Urinary bladder (tissue), 4 donors: Measurements from ENCODE around the gene SMAP2. TPM values are rescaled to one million over a fixed set of nuclear protein-coding genes. Genes with fewer than 3 reads are reported as not detected.
"Not testable (repeated sequence)": the region's sequence is repeated elsewhere in the genome, so short reads cannot be mapped to it uniquely, and the experiment has no call there.

Experiments
- DNase-seq: peaks from one replicate; pipeline ENCODE4 v3.0.0-alpha.2; 2015; ENCODE audit errors: extremely low spot score
- H3K27ac ChIP-seq: one replicate; pipeline ENCODE4 v1.5.1; 2013; ENCODE audit warnings: low read depth, mild to moderate bottlenecking, moderate library complexity
- H3K36me3 ChIP-seq: one replicate; pipeline ENCODE4 v1.6.1; 2013; ENCODE audit warnings: mild to moderate bottlenecking, moderate library complexity; ENCODE audit not compliant: insufficient read depth
- H3K4me1 ChIP-seq: one replicate; pipeline ENCODE4 v1.6.1; 2013; ENCODE audit warnings: mild to moderate bottlenecking, moderate library complexity; ENCODE audit not compliant: insufficient read depth
- H3K4me3 ChIP-seq: one replicate; pipeline ENCODE4 v1.5.1; 2013; ENCODE audit warnings: low read depth, low read length
- WGBS: extraction: QIAGEN DNeasy Blood & Tissue Kit; methylation state at CpG from one replicate; pipeline ENCODE4 v1.1.7; 2013; 5-methylcytosine and 5-hydroxymethylcytosine counted together
- polyA plus RNA-seq: library from polyadenylated mRNA; stranded (reverse); fragments of 200-250 nt; gene quantifications from one replicate; pipeline ENCODE4 v1.2.3, GENCODE V29; 2013
- total RNA-seq: library from RNA; depleted of rRNA; stranded (reverse); fragments of >200 nt; gene quantifications from one replicate; pipeline ENCODE4 v1.2.3, GENCODE V29; 2014
- donor health status: healthy with polysubstance abuse.
- donor health status: healthy.

Gene SMAP2
- total RNA-seq, result 17.0 TPM
- polyA plus RNA-seq, result 47.3 TPM

DNA sequence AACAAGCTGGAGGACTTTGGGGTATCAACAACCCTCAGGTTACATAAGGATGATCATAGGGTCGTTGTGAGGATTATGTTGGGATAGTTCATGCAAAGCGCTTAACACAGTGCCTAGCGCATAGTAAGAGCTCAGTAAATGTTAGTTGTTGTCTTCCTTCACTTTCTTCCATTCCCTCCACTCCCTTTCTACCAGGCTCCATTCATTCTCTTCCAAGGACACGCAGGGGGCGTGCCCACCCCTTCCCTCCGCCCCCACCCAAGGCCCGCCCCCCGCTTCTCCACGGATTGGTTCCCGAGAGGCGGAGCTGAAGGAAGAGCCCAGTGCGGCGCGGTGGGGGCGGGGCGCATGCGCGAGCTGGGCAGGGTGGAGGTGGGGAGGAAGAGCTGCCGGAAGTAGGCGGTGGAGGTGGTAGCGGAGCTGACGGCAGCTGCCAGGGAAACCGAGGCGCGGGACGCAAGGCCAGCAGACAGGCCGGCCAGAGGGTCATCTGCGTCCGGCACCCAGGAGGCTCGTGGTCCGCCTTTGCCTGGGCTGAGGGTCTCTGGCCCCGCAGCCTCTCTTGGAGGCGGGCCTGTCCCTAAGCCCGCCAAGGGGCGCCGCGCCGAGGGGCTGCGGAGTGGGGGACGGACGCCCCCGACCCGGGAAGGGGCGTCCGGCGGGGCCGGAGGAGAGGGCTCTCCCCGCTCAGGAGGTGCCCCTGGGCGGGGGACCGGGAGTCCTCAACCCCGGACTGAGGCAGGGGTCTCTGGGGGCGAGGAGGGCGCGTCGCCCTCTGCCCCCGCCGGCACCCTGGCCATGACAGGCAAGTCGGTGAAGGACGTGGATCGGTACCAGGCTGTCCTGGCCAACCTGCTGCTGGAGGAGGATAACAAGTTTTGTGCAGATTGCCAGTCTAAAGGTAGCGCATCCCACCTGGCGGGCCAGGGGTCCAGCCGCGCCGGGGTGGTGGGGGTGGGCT lies at the start of gene SMAP2:
SMAP2 (plus strand) TSS at position 405 of the 961 bp plus-strand sequence; CDS start at position 799, 394 bp downstream.
- peak within 1 kb of the TSS; percentile 99 for H3K4me3 ChIP-seq
- peaks cover 3% of the 10 kb centered on the region for H3K36me3 ChIP-seq
- H3K27ac ChIP-seq, result peak within 1 kb of the TSS; percentile 88
- no peaks in the 10 kb centered on the region for H3K4me1 ChIP-seq
- under 1% methylated on average over 65 of the region's 65 CpGs for WGBS
- peak; percentile 89 for DNase-seq

DNA sequence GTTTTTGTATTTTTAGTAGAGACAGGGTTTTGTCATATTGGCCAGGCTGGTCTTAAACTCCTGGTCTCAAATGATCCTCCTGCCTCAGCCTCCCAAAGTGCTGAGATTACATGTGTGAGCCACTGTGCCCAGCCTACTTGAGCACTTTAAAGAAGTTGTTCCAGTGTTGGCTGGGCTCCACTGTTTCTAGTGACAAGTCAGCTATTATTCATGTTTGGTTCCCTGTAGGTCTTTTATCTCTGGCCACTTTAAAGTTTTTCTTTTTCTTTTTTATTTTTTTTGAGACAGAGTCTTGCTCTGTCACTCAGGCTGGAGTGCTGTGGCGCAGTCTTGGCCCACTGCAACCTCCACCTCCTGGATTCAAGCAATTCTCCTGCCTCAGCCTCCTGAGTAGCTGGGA lies 42.1 kb upstream of the SMAP2 start:
- not testable (repeated sequence) for H3K36me3 ChIP-seq, H3K27ac ChIP-seq, H3K4me1 ChIP-seq, DNase-seq, H3K4me3 ChIP-seq
- WGBS, result 54% methylated on average over 1 of the region's 1 CpG

DNA sequence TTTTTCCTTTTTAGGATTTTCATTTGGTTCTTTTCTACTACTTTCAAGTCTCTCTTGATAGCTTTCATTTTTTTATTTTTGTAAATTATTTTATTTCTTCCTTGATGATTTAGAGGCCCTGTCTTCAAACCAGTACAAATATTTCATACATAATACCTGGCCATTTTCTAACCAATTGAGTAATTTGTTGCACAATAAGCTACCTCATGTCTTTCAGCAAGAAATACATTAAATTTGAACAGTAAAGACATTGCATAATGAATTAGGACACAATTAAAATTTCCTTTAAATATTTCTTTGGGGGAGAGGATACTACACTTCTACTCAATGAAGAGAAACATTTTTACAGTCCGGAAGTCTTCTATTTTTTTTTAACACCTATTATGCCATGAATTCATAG lies 40.8 kb upstream of the SMAP2 start:
- no peak for DNase-seq
- Histone ChIP-seq H3K4me1 (no peaks in the 10 kb centered on the region), H3K4me3 (no peak overlapping the region), H3K36me3 (no peaks in the 10 kb centered on the region), H3K27ac (no peak overlapping the region)
- 96% methylated on average over 1 of the region's 1 CpG for WGBS

DNA sequence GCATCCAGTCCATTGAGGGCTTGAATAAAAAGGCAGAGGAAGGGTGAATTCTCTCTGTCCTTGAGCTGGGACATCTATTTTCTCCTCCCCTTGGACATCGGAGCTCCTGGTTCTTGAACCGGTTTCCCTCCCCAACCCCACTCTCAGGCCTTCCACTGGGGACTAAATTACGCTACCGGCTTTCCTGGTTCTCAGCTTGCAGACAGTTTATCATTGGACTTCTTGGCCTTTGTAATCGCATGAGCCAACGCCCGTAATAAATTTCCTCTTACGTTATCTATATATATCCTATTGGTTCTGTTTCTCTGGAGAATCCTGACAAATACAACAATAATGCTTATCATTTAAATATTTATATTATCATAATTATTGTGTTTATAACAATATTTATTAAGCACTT lies 36.1 kb upstream of the SMAP2 start:
- no peak for DNase-seq
- 74% methylated on average over 8 of the region's 8 CpGs for WGBS
- Histone ChIP-seq H3K4me3 (no peak overlapping the region), H3K4me1 (no peaks in the 10 kb centered on the region), H3K27ac (no peak overlapping the region), H3K36me3 (no peaks in the 10 kb centered on the region)

DNA sequence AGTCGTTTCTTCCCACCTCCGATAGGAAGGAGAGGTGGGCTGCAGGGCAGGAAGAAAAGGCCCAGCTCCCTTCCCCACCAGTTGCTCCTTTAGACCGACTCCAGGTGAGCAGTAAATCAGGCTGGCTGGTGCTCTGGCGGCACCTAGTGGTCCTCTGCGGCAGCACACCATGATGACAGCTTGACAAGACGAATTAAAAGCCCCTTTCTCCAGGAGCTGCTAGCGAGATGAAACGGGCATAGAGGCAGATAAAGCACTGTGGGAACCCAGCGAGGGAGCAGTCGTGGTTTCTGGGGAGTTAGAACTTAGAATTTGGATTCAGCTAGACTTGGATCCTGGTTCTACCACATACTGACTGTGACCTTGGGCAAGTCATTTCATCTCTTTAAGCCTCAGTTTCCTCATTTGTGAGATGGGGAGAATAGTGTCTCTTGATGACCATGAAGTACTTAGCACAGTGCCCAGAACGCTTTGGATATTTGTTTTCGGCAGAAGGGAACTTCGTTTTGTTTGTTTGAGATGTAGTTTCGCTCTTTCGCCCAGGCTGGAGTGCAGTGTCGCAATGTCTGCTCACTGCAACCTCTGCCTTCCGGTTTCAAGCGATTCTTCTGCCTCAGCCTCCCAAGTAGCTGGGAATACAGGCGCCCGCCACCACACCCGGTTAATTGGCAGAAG lies 34.6 kb upstream of the SMAP2 start:
- WGBS, result 36% methylated on average over 21 of the region's 21 CpGs
- Histone ChIP-seq H3K27ac (no peak overlapping the region), H3K4me3 (no peak overlapping the region), H3K36me3 (no peaks in the 10 kb centered on the region), H3K4me1 (no peaks in the 10 kb centered on the region)
- peak; percentile 46 for DNase-seq

DNA sequence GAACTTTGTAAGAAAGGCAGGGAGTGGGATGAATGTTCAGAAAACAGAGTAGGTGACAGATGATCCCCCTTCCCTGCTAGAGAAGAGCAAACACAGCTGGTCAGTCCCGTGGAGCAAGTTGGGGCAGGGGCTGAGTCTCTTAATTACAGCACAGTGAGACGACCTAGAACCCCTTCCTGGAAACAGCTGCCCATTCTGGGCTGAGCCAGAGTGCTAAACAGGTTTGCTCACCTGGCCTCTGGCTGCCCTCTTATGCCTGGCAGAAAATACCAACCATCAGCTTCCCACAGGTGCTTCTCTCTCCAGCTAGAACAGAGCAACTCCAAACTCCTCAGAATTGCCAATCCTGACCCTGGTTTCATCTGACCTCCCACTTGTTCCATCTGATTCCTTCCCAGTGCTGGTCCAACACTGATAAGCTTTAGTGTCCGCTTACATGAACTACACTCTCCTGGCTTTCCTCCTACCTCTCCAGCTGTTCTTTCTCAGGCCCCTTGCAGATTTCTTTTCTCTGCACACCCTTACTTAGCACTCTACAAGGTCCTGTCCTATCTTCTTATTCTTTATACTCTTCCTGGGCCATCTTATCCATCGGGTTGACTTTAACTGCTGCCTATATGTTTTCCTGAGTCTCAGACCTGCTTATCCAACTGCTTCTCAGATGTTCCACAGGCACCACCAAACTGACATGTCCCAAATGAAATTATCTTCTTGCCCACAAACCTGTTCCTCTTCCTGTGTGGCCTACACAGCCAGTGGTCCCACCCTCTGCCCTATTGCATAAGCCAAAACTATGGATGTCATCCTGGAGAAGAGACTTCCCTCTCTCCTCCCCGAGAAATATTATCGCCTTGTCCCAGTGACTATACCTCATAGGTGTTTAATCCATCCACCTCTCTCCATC lies 33.9 kb upstream of the SMAP2 start:
- Histone ChIP-seq H3K36me3 (no peaks in the 10 kb centered on the region), H3K27ac (no peak overlapping the region), H3K4me1 (no peaks in the 10 kb centered on the region), H3K4me3 (no peak overlapping the region)
- WGBS, result 52% methylated on average over 6 of the region's 6 CpGs
- DNase-seq, result no peak

DNA sequence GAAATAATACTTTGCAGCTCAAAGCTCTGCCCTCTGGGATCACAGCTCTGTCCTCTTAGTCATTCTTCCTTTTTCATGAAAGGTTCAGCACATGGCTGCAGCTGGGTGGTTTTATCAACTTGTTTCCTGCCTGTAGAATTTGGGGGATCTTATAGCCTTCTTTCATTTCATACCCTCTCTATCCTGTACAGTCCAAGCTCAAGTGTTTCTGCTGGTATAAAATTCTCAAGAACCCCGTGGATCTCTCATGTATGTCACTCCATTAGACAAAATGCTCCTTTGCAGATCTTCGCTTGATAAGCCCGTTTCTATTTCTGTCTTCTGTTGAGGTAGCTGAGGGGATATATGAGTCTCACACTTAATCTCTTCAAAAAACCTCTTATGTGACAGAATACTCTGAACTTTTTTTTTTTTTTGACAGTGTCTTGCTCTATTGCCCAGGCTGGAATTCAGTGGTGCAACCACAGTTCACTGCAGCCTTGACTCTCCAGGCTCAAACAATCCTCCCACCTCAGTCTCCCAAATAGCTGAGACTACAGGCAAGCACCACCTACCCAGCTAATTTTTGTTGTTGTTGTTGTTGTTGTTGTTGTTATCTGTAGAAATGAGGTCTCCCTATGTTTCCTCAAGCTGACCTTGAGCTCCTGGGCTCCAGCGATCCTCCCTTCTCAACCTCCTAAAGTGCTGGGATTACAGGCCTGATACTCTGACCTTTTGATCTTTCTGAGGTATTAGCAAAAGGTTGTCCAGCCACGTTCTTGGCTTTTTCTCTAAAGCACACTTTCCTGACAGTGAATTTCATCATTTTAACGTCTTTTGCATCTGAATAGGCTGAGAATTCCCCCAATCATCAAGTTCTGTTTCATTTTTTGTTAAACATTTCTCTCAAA lies 31.8 kb upstream of the SMAP2 start:
- H3K4me1 ChIP-seq, result no peaks in the 10 kb centered on the region
- 66% methylated on average over 6 of the region's 6 CpGs for WGBS
- no peak overlapping the region for H3K27ac ChIP-seq
- no peak for DNase-seq
- no peaks in the 10 kb centered on the region for H3K36me3 ChIP-seq
- no peak overlapping the region for H3K4me3 ChIP-seq

DNA sequence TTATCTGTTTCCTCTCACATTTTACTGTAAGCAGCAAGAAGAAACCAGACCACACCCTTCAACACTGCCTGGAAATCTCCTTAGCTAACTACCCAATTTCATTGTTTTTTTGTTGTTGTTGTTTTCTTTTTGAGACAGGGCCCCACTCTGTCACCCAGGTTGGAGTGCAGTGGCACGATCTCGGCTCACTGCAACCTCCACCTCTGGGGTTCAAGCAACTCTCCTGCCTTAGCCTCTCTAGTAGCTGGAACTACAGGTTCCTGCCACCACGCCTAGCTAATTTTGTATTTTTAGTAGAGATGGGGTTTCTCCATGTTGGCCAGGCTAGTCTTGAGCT lies 31.2 kb upstream of the SMAP2 start:
- not testable (repeated sequence) for H3K4me1 ChIP-seq, H3K4me3 ChIP-seq, H3K36me3 ChIP-seq, H3K27ac ChIP-seq, DNase-seq
- WGBS, result 91% methylated on average over 3 of the region's 3 CpGs

DNA sequence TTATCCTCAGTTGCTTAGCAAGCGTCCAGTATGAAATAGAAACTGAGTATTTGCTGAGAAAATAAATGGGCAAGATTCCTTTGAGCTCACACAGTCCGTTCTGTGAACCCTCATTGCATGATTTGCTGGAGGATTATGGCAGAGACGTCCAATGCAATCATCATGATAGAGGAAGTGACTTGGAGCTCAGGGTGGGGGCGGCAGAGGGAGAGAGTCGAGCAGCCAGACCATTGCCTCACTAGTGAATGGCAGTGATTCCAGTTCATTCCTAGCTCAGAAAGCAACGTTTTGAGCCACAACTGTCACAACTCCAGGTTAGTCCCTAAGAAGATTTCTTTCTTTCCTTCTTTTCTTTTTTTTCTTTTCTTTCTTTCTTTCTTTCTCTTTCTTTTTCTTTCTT lies 28.9 kb upstream of the SMAP2 start:
- Histone ChIP-seq H3K4me1 (no peaks in the 10 kb centered on the region), H3K27ac (no peak overlapping the region), H3K4me3 (no peak overlapping the region), H3K36me3 (no peaks in the 10 kb centered on the region)
- DNase-seq, result no peak
- WGBS, result 14% methylated on average over 6 of the region's 6 CpGs

DNA sequence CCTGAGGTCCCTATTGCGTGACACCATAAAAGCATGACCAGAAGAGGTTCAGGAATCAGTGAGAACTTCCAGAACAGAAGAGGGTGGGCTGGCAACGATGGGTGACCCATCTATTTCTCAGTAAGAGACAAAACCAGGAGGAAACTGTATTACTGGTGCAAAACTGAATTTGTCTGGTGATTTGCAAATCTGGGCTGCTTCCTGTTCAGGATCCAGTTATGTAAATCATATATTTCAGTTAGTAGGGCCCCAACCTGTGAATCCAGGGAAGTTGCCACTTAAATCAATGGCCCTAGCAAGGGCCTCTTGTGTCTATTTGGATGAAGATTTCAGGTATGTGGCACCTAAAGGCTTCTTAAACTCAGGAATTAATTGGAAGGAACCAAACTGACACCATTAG lies 23.1 kb upstream of the SMAP2 start:
- Histone ChIP-seq H3K4me3 (no peak overlapping the region), H3K4me1 (no peaks in the 10 kb centered on the region), H3K27ac (no peak overlapping the region), H3K36me3 (no peaks in the 10 kb centered on the region)
- WGBS, result 88% methylated on average over 2 of the region's 2 CpGs
- no peak for DNase-seq

DNA sequence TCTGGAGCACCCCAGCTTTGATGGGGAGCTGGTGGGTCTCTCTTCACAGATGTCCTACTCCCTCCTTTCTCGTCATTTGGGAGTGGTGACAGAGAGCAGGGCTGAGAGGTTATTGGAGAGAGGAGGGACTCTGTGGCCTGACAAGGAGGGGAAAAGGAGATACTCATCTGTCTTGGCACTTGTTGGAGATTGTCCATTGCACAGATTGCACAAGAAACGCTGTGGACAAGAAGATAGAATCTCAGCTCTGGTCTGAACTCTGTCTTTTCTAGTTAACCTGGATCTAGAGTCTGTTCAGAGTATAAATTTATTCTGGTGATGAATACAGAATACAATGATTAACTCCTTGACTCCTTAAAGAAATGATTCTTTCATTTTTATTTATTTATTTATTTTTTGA lies 22.4 kb upstream of the SMAP2 start:
- H3K4me1 ChIP-seq, result no peaks in the 10 kb centered on the region
- no peak for DNase-seq
- WGBS, result 76% methylated on average over 2 of the region's 2 CpGs

DNA sequence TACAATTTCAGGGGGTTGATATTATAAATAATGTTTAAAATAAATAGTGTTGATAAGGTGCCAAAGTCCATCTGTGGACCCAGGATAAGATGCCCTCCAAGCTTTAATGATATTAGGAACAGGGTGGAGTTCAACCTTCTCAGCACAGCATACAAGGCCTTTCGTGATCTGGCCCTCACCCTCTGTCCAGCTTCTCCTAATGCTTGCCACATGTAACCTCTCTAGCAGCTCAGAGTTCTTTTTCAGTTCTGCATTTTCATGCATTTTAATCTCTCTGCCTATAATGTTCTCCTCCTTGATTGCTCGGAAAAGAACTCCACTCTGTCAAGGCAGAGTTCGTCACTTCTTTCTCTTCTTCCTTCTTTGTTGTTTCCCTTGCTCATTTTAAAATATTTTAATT lies 21.4 kb upstream of the SMAP2 start:
- WGBS, result 87% methylated on average over 3 of the region's 3 CpGs

More for the DNA sequence above, 22.4 kb upstream of the SMAP2 start:
- H3K4me3 ChIP-seq, result no peak overlapping the region
- no peak overlapping the region for H3K27ac ChIP-seq
- no peaks in the 10 kb centered on the region for H3K36me3 ChIP-seq

DNA sequence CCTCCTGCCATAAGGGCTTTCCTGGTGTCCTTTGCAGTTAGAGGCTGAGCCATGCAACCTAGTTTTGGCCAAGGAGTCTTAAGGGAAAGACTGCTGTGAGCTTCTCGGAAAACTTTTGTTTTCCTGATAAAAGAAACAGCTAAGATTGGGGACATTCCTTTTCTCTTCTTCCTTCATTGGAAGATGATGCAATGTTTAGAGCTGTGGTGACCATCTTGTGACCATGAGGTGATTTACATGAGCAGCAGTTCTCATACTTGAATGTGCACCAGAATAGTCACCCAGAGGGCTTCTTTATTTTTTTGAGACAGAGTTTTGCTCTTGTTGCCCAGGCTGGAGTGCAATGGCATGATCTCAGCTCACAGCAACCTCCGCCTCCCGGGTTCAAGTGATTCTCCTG lies 20.4 kb upstream of the SMAP2 start:
- Histone ChIP-seq H3K36me3 (no peaks in the 10 kb centered on the region), H3K4me3 (no peak overlapping the region), H3K27ac (no peak overlapping the region), H3K4me1 (no peaks in the 10 kb centered on the region)
- 91% methylated on average over 3 of the region's 3 CpGs for WGBS
- no peak for DNase-seq

More for the DNA sequence above, 21.4 kb upstream of the SMAP2 start:
- H3K36me3 ChIP-seq, result no peaks in the 10 kb centered on the region
- DNase-seq, result no peak
- H3K4me3 ChIP-seq, result no peak overlapping the region
- no peak overlapping the region for H3K27ac ChIP-seq
- H3K4me1 ChIP-seq, result no peaks in the 10 kb centered on the region
